Measurements from ENCODE around the gene YAF2. TPM values are rescaled to one million over a fixed set of nuclear protein-coding genes. Genes with fewer than 3 reads are reported as not detected.

YAF2 gene
- total and polyA plus RNA-seq, 2 experiments from 2014 or later = 15.3 to 35.5 TPM

- H3K4me2 ChIP-seq = no peak overlapping the region
- DNase-seq (ENCODE audit: low spot score) = no peak
- H3K79me2 ChIP-seq = no peaks in the 10 kb centered on the region
- no peak overlapping the region for H3K4me3 ChIP-seq
- no peak overlapping the region for H2AFZ ChIP-seq
- no peaks in the 10 kb centered on the region for H3K9me3 ChIP-seq (ENCODE audit: low read depth)
- no peaks in the 10 kb centered on the region for H3K4me1 ChIP-seq (ENCODE audit: insufficient read depth)
- no peaks in the 10 kb centered on the region for H3K9me2 ChIP-seq (replicated peaks; ENCODE audit: insufficient read depth)
- no peaks in the 10 kb centered on the region for H3K27me3 ChIP-seq
- no peaks in the 10 kb centered on the region for H3K36me3 ChIP-seq (replicated peaks; ENCODE audit: insufficient read depth, low read depth)
- TF ChIP-seq EZH2phosphoT487 (IDR thresholded peaks at IDR 0.05; ENCODE audit: low read depth, severe bottlenecking, unreplicated experiment) (no peak), EZH2 (IDR thresholded peaks at IDR 0.05; ENCODE audit: borderline replicate concordance) (no peak), CTCF (IDR thresholded peaks at IDR 0.05; ENCODE audit: poor library complexity) (no peak)
- 93% methylated on average over 1 of the region's 1 CpG for WGBS (ENCODE audit: low lambda C conversion rate, missing lambda C conversion rate)
- no peaks in the 10 kb centered on the region for H4K20me1 ChIP-seq (ENCODE audit: insufficient read depth, poor library complexity, severe bottlenecking)
- no peak overlapping the region for H3K27ac ChIP-seq
Measured at GRCh38 chr12:42284157-42284556, 46.1 kb upstream of the YAF2 start.

- Histone ChIP-seq H3K4me2 (no peak overlapping the region), H4K20me1 (ENCODE audit: insufficient read depth, poor library complexity, severe bottlenecking) (no peaks in the 10 kb centered on the region), H3K27me3 (no peaks in the 10 kb centered on the region), H3K4me3 (no peak overlapping the region), H3K79me2 (no peaks in the 10 kb centered on the region), H3K4me1 (ENCODE audit: insufficient read depth) (no peaks in the 10 kb centered on the region), H3K9me2 (replicated peaks; ENCODE audit: insufficient read depth) (no peaks in the 10 kb centered on the region), H3K36me3 (replicated peaks; ENCODE audit: insufficient read depth, low read depth) (no peaks in the 10 kb centered on the region), H2AFZ (no peak overlapping the region), H3K27ac (no peak overlapping the region), H3K9me3 (ENCODE audit: low read depth) (no peaks in the 10 kb centered on the region)
- no peak for TF ChIP-seq EZH2 (IDR thresholded peaks at IDR 0.05; ENCODE audit: borderline replicate concordance)
- TF ChIP-seq EZH2phosphoT487 (IDR thresholded peaks at IDR 0.05; ENCODE audit: low read depth, severe bottlenecking, unreplicated experiment) = no peak
- TF ChIP-seq CTCF (IDR thresholded peaks at IDR 0.05; ENCODE audit: poor library complexity) = no peak
- DNase-seq (ENCODE audit: low spot score) = no peak
Measured at GRCh38 chr12:42283739-42284138, 45.7 kb upstream of the YAF2 start.

- no peaks in the 10 kb centered on the region for H3K27me3 ChIP-seq
- H3K36me3 ChIP-seq (replicated peaks; ENCODE audit: insufficient read depth, low read depth) = no peaks in the 10 kb centered on the region
- no peak overlapping the region for H2AFZ ChIP-seq
- peak overlapping the region; percentile 4 for H3K4me2 ChIP-seq
- no peaks in the 10 kb centered on the region for H3K9me3 ChIP-seq (ENCODE audit: low read depth)
- TF ChIP-seq EZH2phosphoT487 (IDR thresholded peaks at IDR 0.05; ENCODE audit: low read depth, severe bottlenecking, unreplicated experiment) (no peak), CTCF (IDR thresholded peaks at IDR 0.05; ENCODE audit: poor library complexity) (no peak), EZH2 (IDR thresholded peaks at IDR 0.05; ENCODE audit: borderline replicate concordance) (no peak)
- H3K4me3 ChIP-seq = no peak overlapping the region
- H3K9me2 ChIP-seq (replicated peaks; ENCODE audit: insufficient read depth) = no peaks in the 10 kb centered on the region
- H4K20me1 ChIP-seq (ENCODE audit: insufficient read depth, poor library complexity, severe bottlenecking) = no peaks in the 10 kb centered on the region
- H3K27ac ChIP-seq = no peak overlapping the region
- 26% methylated on average over 2 of the region's 2 CpGs for WGBS (ENCODE audit: low lambda C conversion rate, missing lambda C conversion rate)
- H3K79me2 ChIP-seq = no peaks in the 10 kb centered on the region
- DNase-seq (ENCODE audit: low spot score) = peak; percentile 16
- no peaks in the 10 kb centered on the region for H3K4me1 ChIP-seq (ENCODE audit: insufficient read depth)
Measured at GRCh38 chr12:42282294-42282693, 44.2 kb upstream of the YAF2 start.

- H3K27me3 ChIP-seq = no peaks in the 10 kb centered on the region
- no peak overlapping the region for H3K4me2 ChIP-seq
- no peak for DNase-seq (ENCODE audit: low spot score)
- H2AFZ ChIP-seq = no peak overlapping the region
- no peaks in the 10 kb centered on the region for H3K36me3 ChIP-seq (replicated peaks; ENCODE audit: insufficient read depth, low read depth)
- H3K4me1 ChIP-seq (ENCODE audit: insufficient read depth) = no peaks in the 10 kb centered on the region
- 77% methylated on average over 3 of the region's 3 CpGs for WGBS (ENCODE audit: low lambda C conversion rate, missing lambda C conversion rate)
- TF ChIP-seq EZH2phosphoT487 (IDR thresholded peaks at IDR 0.05; ENCODE audit: low read depth, severe bottlenecking, unreplicated experiment) (no peak), CTCF (IDR thresholded peaks at IDR 0.05; ENCODE audit: poor library complexity) (no peak), EZH2 (IDR thresholded peaks at IDR 0.05; ENCODE audit: borderline replicate concordance) (no peak)
- H3K27ac ChIP-seq = no peak overlapping the region
- H4K20me1 ChIP-seq (ENCODE audit: insufficient read depth, poor library complexity, severe bottlenecking) = no peaks in the 10 kb centered on the region
- no peak overlapping the region for H3K4me3 ChIP-seq
- no peaks in the 10 kb centered on the region for H3K9me2 ChIP-seq (replicated peaks; ENCODE audit: insufficient read depth)
- no peaks in the 10 kb centered on the region for H3K9me3 ChIP-seq (ENCODE audit: low read depth)
- no peaks in the 10 kb centered on the region for H3K79me2 ChIP-seq
Measured at GRCh38 chr12:42281844-42282243, 43.8 kb upstream of the YAF2 start.
